Endothelial cell (in vitro differentiated cells): ENCODE data around the gene GPRIN2. TPM values are rescaled to one million over a fixed set of nuclear protein-coding genes. Genes with fewer than 3 reads are reported as not detected.

Experiments
- DNase-seq: peaks from one replicate; pipeline ENCODE4 v3.0.0; 2021; ENCODE audit warnings: low spot score
- H3K27ac Mint-ChIP-seq: one replicate; pipeline ENCODE4 v1.8.0; 2021; ENCODE audit warnings: mixed read lengths, inconsistent platforms; ENCODE audit not compliant: unreplicated experiment
- H3K27me3 Mint-ChIP-seq: one replicate; pipeline ENCODE4 v1.8.0; 2021; ENCODE audit warnings: mild to moderate bottlenecking, moderate library complexity, mixed read lengths, inconsistent platforms; ENCODE audit not compliant: unreplicated experiment
- H3K36me3 Mint-ChIP-seq: one replicate; pipeline ENCODE4 v1.8.0; 2021; ENCODE audit warnings: mild to moderate bottlenecking, low read depth, mixed read lengths, inconsistent platforms; ENCODE audit not compliant: unreplicated experiment
- H3K4me1 Mint-ChIP-seq: one replicate; pipeline ENCODE4 v1.8.0; 2021; ENCODE audit warnings: mild to moderate bottlenecking, mixed read lengths, inconsistent platforms; ENCODE audit not compliant: unreplicated experiment
- H3K4me3 Mint-ChIP-seq: one replicate; pipeline ENCODE4 v1.8.0; 2021; ENCODE audit warnings: mild to moderate bottlenecking, mixed read lengths, inconsistent platforms; ENCODE audit not compliant: unreplicated experiment
- H3K9me3 Mint-ChIP-seq: one replicate; pipeline ENCODE4 v1.8.0; 2021; ENCODE audit warnings: mixed read lengths, inconsistent platforms; ENCODE audit not compliant: unreplicated experiment
- CTCF ChIP-seq: fragments of 200-600 bp; sonication (generic); IDR thresholded peaks from one replicate; pipeline ENCODE4 v1.5.0; 2021; ENCODE audit warnings: antibody characterized with exemption; ENCODE audit not compliant: unreplicated experiment
- total RNA-seq: library from RNA; stranded (reverse); fragmentation: NEBNext Ultra II Directional; extraction: Animal tissue kit (Norgen Biotek cat#: 25700); gene quantifications from one replicate; pipeline ENCODE4 v1.2.1, GENCODE V29; 2021; ENCODE audit not compliant: unreplicated experiment

The GPRIN2 gene
- total RNA-seq, 1 donor from 2014 or later, result 0.31 TPM

DNA sequence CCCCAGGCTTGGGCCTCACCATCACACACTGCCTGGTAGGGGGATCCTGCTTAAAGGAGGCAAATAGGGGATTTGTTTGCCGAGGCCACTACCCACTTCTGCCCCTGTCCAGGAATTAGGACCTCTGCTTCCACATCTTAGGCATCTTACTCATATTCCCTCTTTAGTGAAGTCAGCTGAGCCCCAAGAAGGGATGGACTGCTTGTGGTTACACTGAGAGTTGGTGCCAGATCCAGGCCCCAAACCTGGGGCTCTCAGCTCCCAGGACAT is 1.6 kb upstream of the GPRIN2 start:
- Mint-ChIP-seq H3K4me1 (peaks cover 2% of the 10 kb centered on the region), H3K27ac (no peak overlapping the region), H3K27me3 (peaks cover 16% of the 10 kb centered on the region), H3K36me3 (no peaks in the 10 kb centered on the region), H3K9me3 (no peaks in the 10 kb centered on the region), H3K4me3 (no peak overlapping the region)
- TF ChIP-seq CTCF, result no peak
- no peak for DNase-seq

- DNase-seq, result peak; percentile 14
- H3K4me3 Mint-ChIP-seq, result peak overlapping the region; percentile 85
- H3K4me1 Mint-ChIP-seq, result peaks cover 2% of the 10 kb centered on the region
- TF ChIP-seq CTCF, result no peak
- peaks cover 16% of the 10 kb centered on the region for H3K27me3 Mint-ChIP-seq
- no peak overlapping the region for H3K27ac Mint-ChIP-seq
- H3K36me3 Mint-ChIP-seq, result no peaks in the 10 kb centered on the region
- no peaks in the 10 kb centered on the region for H3K9me3 Mint-ChIP-seq
Observed at GRCh38 chr10:46557319-46558121, 1.1 kb upstream of the GPRIN2 start.

GRCh38 chr10:46555713-46556514 is 544 bp downstream of the GPRIN2 start:
- no peaks in the 10 kb centered on the region for H3K9me3 Mint-ChIP-seq
- H3K27me3 Mint-ChIP-seq, result peaks cover 16% of the 10 kb centered on the region
- no peak overlapping the region for H3K27ac Mint-ChIP-seq
- H3K36me3 Mint-ChIP-seq, result no peaks in the 10 kb centered on the region
- peak overlapping the region; percentile 90 for H3K4me3 Mint-ChIP-seq
- H3K4me1 Mint-ChIP-seq, result peaks cover 2% of the 10 kb centered on the region
- peak; percentile 47 for DNase-seq
- no peak for TF ChIP-seq CTCF

DNA sequence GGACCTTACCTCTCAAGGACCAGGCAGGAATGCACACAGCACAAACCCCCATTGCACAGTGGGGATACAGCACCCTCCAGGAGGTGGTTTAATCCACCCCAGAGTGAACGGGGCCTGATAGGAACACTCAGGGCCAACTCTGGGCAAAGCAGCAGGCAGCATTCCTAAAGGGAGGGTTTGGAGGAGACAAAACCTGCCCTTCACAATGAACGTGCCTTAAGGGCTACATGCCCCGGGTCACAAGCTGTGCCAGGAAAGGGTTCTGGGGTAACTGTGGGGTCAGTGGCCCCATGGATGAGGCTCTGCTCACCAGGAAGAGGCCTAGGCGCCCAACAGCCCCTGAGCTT is 1.1 kb downstream of the GPRIN2 start:
- no peak overlapping the region for H3K4me3 Mint-ChIP-seq
- peaks cover 2% of the 10 kb centered on the region for H3K4me1 Mint-ChIP-seq
- no peaks in the 10 kb centered on the region for H3K9me3 Mint-ChIP-seq
- H3K36me3 Mint-ChIP-seq, result no peaks in the 10 kb centered on the region
- no peak for TF ChIP-seq CTCF
- no peak overlapping the region for H3K27ac Mint-ChIP-seq
- DNase-seq, result no peak
- peaks cover 16% of the 10 kb centered on the region for H3K27me3 Mint-ChIP-seq

GRCh38 chr10:46554166-46554781 is 2.2 kb downstream of the GPRIN2 start:
- no peak for DNase-seq
- no peak for TF ChIP-seq CTCF

More at GRCh38 chr10:46554166-46554781, 2.2 kb downstream of the GPRIN2 start:
- H3K4me1 Mint-ChIP-seq, result peaks cover 2% of the 10 kb centered on the region
- no peak overlapping the region for H3K27ac Mint-ChIP-seq
- H3K4me3 Mint-ChIP-seq, result no peak overlapping the region
- H3K36me3 Mint-ChIP-seq, result no peaks in the 10 kb centered on the region
- H3K9me3 Mint-ChIP-seq, result no peaks in the 10 kb centered on the region
- peaks cover 16% of the 10 kb centered on the region for H3K27me3 Mint-ChIP-seq
